GM18499 (cell line): Measurements from ENCODE around the gene CNTNAP4.

Experiments
- ATAC-seq: cut with Tn5 transposase; IDR thresholded peaks from one replicate; pipeline ENCODE4 v1.9.1; 2021; ENCODE audit warnings: moderate number of reproducible peaks; ENCODE audit not compliant: insufficient read depth, unreplicated experiment

CNTNAP4 gene

DNA sequence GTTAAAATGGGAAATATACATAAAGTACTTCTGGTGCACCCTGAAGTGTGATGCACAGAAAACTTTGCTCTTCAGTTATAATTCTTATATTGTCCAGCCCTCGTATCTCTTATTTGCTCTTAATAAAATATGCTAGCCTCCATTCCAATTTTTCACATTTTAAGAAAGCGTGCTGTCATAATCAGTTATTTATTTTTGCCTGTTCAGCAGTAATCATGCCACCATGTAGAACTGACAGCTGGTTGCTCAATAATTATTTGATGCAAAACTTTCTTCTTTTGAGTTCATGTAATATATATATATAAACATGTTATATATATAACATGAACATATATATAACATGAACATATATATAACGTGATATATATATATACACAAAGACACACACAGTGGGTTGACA lies 294.6 kb downstream of the CNTNAP4 start:
- ATAC-seq = no peak

GRCh38 chr16:76573281-76573680 lies 296.1 kb downstream of the CNTNAP4 start:
- no peak for ATAC-seq

- ATAC-seq = no peak
These were observed 297.4 kb downstream of the CNTNAP4 start for GRCh38 chr16:76574651-76575050.

- ATAC-seq = no peak
These were observed 299.3 kb downstream of the CNTNAP4 start for GRCh38 chr16:76576526-76576925.

- peak; percentile 63 for ATAC-seq
These were observed 299.8 kb downstream of the CNTNAP4 start for GRCh38 chr16:76577003-76577402.

- ATAC-seq = no peak
These were observed 302.2 kb downstream of the CNTNAP4 start for GRCh38 chr16:76579277-76579922.

- no peak for ATAC-seq
These were observed 306.3 kb downstream of the CNTNAP4 start for GRCh38 chr16:76583466-76583865.

DNA sequence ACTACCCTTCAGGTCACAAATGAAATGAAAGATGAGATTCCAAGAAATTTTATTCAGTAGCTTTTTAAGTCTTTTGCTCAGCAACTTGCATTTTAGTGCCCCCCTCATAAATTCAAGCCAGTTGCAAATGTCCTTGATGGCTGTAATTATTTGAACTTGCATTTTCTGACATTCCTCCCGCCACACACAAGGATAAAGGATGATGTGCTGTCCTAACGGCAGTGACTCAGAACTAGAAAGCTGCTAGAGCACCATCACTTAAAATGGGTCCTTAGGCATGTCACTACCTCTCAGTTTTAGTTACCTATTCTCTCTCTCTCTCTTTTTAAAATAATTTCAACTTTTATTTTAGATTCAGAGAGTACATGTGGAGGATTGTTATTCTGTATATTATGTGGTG lies 306.7 kb downstream of the CNTNAP4 start:
- ATAC-seq = no peak

GRCh38 chr16:76598498-76598897 lies 321.3 kb downstream of the CNTNAP4 start:
- no peak for ATAC-seq

DNA sequence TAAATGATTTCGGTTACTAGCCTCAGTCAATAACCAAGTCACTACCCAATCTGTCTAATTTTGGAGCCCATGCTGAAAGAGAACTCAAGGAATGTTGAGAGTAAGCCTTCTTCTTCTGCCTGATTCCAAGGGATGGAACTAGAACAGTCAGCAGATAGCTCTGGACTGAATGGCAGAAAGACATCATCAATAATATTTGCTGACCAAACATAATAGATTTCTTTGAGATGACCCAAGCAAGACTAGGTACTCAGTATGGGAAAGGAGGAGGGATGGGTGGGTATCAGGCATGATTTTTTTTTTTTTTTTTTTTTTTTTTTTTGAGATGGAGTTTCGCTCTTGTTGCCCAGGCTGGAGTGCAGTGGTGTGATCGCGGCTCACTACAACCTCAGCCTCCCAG lies 330.1 kb downstream of the CNTNAP4 start:
- no peak for ATAC-seq
